Measurements from ENCODE around the gene KCNQ1. TPM values are rescaled to one million over a fixed set of nuclear protein-coding genes. Genes with fewer than 3 reads are reported as not detected.

KCNQ1 gene
- total and polyA plus RNA-seq, 2 donors (not counting 1 experiment from before 2014, with no cell fraction given), result 21.5 to 28.8 TPM

- H3K4me2 ChIP-seq (replicated peaks; ENCODE audit: low read depth, low read length, poor library complexity, severe bottlenecking), result no peak overlapping the region
- no peak overlapping the region for H3K9ac ChIP-seq (ENCODE audit: low read length)
- peaks cover 6% of the 10 kb centered on the region for H3K27me3 Mint-ChIP-seq
- H3K79me2 ChIP-seq (ENCODE audit: control insufficient read depth, insufficient read depth, low read length), result no peaks in the 10 kb centered on the region
- no peak for DNase-seq
- no peak overlapping the region for H3K27ac Mint-ChIP-seq
- H3K9me3 Mint-ChIP-seq (ENCODE audit: insufficient read depth), result no peaks in the 10 kb centered on the region
- TF ChIP-seq CTCF (IDR thresholded peaks at IDR 0.05) (no peak), EZH2 (IDR thresholded peaks at IDR 0.05; ENCODE audit: borderline replicate concordance, insufficient read depth, low read depth, low read length, poor library complexity, severe bottlenecking) (no peak)
- no peaks in the 10 kb centered on the region for H4K20me1 ChIP-seq (ENCODE audit: control insufficient read depth, insufficient read depth, low read length, poor library complexity, severe bottlenecking)
- H3K27ac ChIP-seq (ENCODE audit: low read length in 2 of 2), result no peak overlapping the region
- intact Hi-C loops (cut with micrococcal nuclease), result no loop called here
- H3K4me3 ChIP-seq (ENCODE audit: control extremely low read depth in 1 of 5, extremely low read depth in 1 of 5, insufficient read depth in 1 of 5, low read depth in 2 of 5, low read length in 4 of 5), result no peak overlapping the region
- H3K4me1 Mint-ChIP-seq, result no peaks in the 10 kb centered on the region
- 85% methylated on average over 5 of the region's 8 CpGs for WGBS (ENCODE audit: insufficient coverage)
- ATAC-seq (ENCODE audit: low read depth), result no peak
- H3K9me3 ChIP-seq (ENCODE audit: control extremely low read depth in 1 of 3, control insufficient read depth in 2 of 3, insufficient read depth in 1 of 3, low read length in 2 of 3), result peaks cover 0 to 8% (median 0%) of the 10 kb centered on the region in 3 donors
- ChIA-PET POLR2A (no interaction called here), CTCF (no interaction called here)
- H2AFZ ChIP-seq (ENCODE audit: insufficient read depth, low read depth, low read length, poor library complexity, severe bottlenecking), result no peak overlapping the region
- H3K4me1 ChIP-seq (ENCODE audit: control insufficient read depth in 2 of 2, insufficient read depth in 2 of 2, low read length in 2 of 2), result no peaks in the 10 kb centered on the region
- H3K4me3 Mint-ChIP-seq, result no peak overlapping the region
- H3K36me3 ChIP-seq (replicated peaks in 1 of 2; ENCODE audit: control extremely low read depth in 1 of 2, control insufficient read depth in 1 of 2, extremely low read depth in 1 of 2, insufficient read depth in 2 of 2, low read length in 1 of 2), result no peaks in the 10 kb centered on the region
- peaks cover 0 to 4% (median 0%) of the 10 kb centered on the region in 4 experiments for H3K27me3 ChIP-seq (replicated peaks in 1 of 4; ENCODE audit: control extremely low read depth in 1 of 4, control insufficient read depth in 3 of 4, insufficient read depth in 4 of 4, low read length in 3 of 4)
Observed at GRCh38 chr11:2855162-2855561, 410.4 kb downstream of the KCNQ1 start.

GRCh38 chr11:2857276-2857675 lies 412.5 kb downstream of the KCNQ1 start:
- peaks cover 4% of the 10 kb centered on the region for H3K4me1 Mint-ChIP-seq
- H3K4me3 ChIP-seq (ENCODE audit: control extremely low read depth in 1 of 5, extremely low read depth in 1 of 5, insufficient read depth in 1 of 5, low read depth in 2 of 5, low read length in 4 of 5), result no peak overlapping the region
- no peak for ATAC-seq (ENCODE audit: low read depth)
- DNase-seq, result no peak
- H3K27ac ChIP-seq (ENCODE audit: low read length in 2 of 2), result no peak overlapping the region
- 92% methylated on average over 9 of the region's 11 CpGs for WGBS (ENCODE audit: insufficient coverage)
- H3K36me3 ChIP-seq (replicated peaks in 1 of 2; ENCODE audit: control extremely low read depth in 1 of 2, control insufficient read depth in 1 of 2, extremely low read depth in 1 of 2, insufficient read depth in 2 of 2, low read length in 1 of 2), result no peaks in the 10 kb centered on the region
- intact Hi-C loops (cut with micrococcal nuclease), result no loop called here
- no peak overlapping the region for H3K27ac Mint-ChIP-seq
- H3K79me2 ChIP-seq (ENCODE audit: control insufficient read depth, insufficient read depth, low read length), result no peaks in the 10 kb centered on the region
- ChIA-PET POLR2A (interaction anchor here (0.6 kb wide), 1 partner anchor 20 kb away, joined by 4 read pairs; no protein-coding TSS in a partner anchor), CTCF (no interaction called here)
- no peak for TF ChIP-seq EZH2 (IDR thresholded peaks at IDR 0.05; ENCODE audit: borderline replicate concordance, insufficient read depth, low read depth, low read length, poor library complexity, severe bottlenecking)
- no peak for TF ChIP-seq CTCF (IDR thresholded peaks at IDR 0.05)
- H3K9me3 ChIP-seq (ENCODE audit: control extremely low read depth in 1 of 3, control insufficient read depth in 2 of 3, insufficient read depth in 1 of 3, low read length in 2 of 3), result peaks cover 0 to 8% (median 0%) of the 10 kb centered on the region in 3 donors
- H3K4me2 ChIP-seq (replicated peaks; ENCODE audit: low read depth, low read length, poor library complexity, severe bottlenecking), result no peak overlapping the region
- H3K27me3 Mint-ChIP-seq, result peaks cover 21% of the 10 kb centered on the region
- H3K9me3 Mint-ChIP-seq (ENCODE audit: insufficient read depth), result no peaks in the 10 kb centered on the region
- no peaks in the 10 kb centered on the region for H3K4me1 ChIP-seq (ENCODE audit: control insufficient read depth in 2 of 2, insufficient read depth in 2 of 2, low read length in 2 of 2)
- peaks cover 0 to 16% (median 8%) of the 10 kb centered on the region in 4 experiments for H3K27me3 ChIP-seq (replicated peaks in 1 of 4; ENCODE audit: control extremely low read depth in 1 of 4, control insufficient read depth in 3 of 4, insufficient read depth in 4 of 4, low read length in 3 of 4)
- H2AFZ ChIP-seq (ENCODE audit: insufficient read depth, low read depth, low read length, poor library complexity, severe bottlenecking), result no peak overlapping the region
- no peak overlapping the region for H3K9ac ChIP-seq (ENCODE audit: low read length)
- H3K4me3 Mint-ChIP-seq, result no peak overlapping the region
- no peaks in the 10 kb centered on the region for H4K20me1 ChIP-seq (ENCODE audit: control insufficient read depth, insufficient read depth, low read length, poor library complexity, severe bottlenecking)

Data from B cell (primary cell).